Hematopoietic multipotent progenitor cell treated with erythropoietin and hydrocortisone succinate and interleukin-3 and kit ligand, for 6 days (in vitro differentiated cells): Measurements from ENCODE around the gene ATP9B.
A peak's percentile ranks its signal among the peaks of the same experiment; 100 is the strongest.

Experiments
- DNase-seq: peaks from one replicate; pipeline ENCODE4 v3.0.0-alpha.2; 2015

The ATP9B gene

GRCh38 chr18:79204889-79205807 lies 136.0 kb downstream of the ATP9B start:
- DNase-seq, result no peak

- DNase-seq, result no peak
Observed at GRCh38 chr18:79206444-79206843, 137.2 kb downstream of the ATP9B start.

- no peak for DNase-seq
Observed at GRCh38 chr18:79208906-79209305, 139.7 kb downstream of the ATP9B start.

- no peak for DNase-seq
Observed at GRCh38 chr18:79210002-79210910, 141.1 kb downstream of the ATP9B start.

DNA sequence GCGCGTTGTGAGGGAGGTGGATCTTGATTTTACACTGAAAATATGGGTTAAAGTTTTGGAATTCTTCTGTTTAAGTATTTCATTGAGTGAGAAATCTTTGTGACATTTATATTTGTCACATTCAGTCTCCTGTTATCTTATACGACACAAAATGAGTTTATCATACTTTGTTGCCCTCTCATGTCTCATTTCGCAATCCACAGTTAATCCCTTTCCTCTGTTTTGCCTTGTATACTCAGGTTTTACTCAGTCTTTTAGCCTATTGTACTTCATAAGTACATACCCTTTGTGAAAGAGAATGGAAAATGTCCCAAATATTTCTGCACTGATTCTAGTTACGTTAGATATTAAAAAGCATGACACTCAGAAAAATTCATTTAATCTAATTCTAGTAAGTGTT lies 142.7 kb downstream of the ATP9B start:
- DNase-seq, result peak; percentile 29

DNA sequence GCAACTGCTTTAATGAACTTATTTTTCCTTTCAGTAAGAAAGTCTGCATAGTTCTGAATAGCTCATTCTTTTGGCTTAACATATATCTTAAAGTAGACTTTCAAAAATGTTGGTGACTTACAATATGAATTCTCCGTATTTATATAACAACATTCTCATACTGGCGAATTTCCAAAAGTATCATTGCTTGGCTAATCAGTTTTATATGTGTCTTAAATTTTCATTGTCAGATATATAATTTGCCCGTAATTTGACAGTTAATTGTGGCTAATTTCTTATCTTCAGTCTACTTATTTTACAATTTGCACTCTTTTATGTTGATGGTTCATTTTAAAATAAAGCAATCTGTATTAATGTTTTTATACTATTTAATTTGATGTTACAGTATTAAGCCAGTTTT lies 144.9 kb downstream of the ATP9B start:
- DNase-seq, result no peak

- no peak for DNase-seq
Observed at GRCh38 chr18:79216176-79216575, 147.0 kb downstream of the ATP9B start.

DNA sequence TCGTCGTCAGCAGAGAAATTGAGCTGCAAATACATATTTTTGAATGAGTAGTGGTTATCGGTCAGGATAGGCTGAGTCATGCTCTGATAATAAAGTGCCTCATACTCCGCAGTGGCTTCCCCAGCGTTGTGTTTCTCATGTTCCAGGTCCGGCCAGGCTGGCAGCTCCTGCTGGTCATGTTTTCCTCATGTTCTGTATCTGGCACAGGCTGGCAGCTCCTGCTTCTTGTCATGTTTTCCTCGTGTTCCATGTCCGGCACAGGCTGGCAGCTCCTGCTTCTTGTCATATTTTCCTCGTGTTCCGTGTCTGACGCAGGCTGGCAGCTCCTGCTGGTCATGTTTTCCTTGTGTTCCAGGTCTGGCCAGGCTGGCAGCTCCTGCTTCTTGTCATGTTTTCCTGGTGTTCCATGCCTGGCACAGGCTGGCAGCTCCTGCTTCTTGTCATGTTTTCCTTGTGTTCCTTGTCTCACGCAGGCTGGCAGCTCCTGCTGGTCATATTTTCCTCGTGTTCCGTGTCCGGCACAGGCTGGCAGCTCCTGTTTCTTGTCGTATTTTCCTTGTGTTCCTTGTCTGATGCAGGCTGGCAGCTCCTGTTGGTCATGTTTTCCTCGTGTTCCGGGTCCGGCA lies 148.9 kb downstream of the ATP9B start:
- no peak for DNase-seq

DNA sequence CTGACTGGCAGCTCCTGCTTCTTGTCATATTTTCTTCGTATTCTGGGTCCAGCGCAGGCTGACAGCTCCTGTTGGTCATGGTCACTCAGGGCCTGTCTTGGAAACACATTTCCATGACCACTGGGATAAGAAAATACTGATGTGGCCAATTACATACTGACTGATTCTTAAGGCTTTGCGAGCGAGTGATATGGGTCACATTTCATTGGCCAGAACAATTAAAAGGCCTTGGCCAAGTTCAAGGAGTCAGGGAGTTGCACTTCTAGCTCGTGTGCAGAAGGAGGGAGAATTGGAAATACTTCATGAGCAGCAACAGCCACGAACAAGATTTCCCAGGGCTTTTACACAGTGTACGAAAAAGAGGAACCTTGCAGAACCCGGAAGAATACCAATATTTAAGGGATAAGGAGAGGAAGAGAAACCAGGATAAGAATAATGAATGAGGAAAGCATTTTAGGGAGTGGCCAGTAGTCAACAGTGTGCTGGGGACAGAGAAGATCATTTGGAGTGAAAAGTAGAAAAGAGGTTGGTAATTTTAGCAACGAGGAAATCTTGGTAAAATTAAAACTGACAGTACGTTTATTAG lies 149.5 kb downstream of the ATP9B start:
- no peak for DNase-seq

DNA sequence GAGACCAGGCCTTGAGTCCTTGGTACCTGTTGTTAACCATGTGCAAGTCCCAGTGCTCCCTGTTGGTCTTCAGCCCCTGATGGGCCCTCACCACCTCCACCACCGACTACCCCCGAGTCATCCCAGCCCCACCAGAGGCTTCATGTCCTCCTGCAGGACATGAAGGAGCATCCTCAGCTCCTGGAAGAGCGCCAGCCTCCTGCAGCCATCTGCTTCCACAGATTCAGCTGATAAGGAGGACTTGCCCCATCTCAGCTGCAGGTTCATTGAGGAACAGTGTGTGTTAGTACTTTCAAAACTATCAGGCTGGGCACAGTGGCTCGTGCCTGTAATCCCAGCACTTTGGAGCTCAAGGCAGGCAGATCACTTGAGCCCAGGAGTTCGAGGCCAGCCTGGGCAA lies 151.9 kb downstream of the ATP9B start:
- DNase-seq, result no peak

GRCh38 chr18:79222790-79223189 lies 153.6 kb downstream of the ATP9B start:
- no peak for DNase-seq

DNA sequence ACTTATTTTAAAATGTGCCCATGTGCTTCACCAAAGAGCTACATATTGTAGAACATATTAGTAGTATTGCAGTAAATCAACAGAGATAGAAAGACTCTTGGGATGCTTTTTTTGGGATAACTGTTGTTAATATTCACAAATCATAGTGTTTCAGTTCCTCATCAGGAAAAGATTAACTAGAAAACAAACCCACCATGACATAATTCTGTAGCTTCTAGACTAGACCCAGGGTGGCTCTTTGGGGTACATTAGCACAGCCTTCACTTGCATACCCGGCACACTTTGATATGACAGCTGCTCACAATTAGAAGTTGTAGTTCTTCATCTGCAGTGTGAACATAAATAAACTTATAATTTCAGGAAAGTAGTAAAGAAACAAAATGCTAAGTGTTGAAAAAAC lies 154.2 kb downstream of the ATP9B start:
- DNase-seq, result no peak

GRCh38 chr18:79224381-79224780 lies 155.2 kb downstream of the ATP9B start:
- no peak for DNase-seq

- peak; percentile 61 for DNase-seq
Observed at GRCh38 chr18:79227621-79228020, 158.4 kb downstream of the ATP9B start.

GRCh38 chr18:79229431-79229830 lies 160.2 kb downstream of the ATP9B start:
- no peak for DNase-seq

DNA sequence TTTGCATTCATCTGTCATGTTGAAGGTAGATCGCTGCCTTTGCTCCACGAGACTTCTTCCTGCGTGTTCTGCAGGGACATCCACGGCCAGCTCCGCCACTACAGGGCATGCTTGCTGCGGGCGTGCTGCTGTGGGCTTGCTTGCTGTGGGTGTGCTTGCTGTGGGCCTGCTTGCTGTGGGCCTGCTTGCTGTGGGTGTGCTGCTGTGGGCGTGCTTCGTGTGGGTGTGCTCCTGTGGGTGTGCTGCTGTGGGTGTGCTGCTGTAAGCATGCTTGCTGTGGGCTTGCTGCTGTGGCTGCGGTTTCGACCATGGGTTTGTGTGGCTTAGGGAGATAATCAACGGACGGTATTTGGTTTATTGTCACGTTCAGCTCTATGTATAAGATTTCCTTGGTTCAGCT lies 165.2 kb downstream of the ATP9B start:
- no peak for DNase-seq

DNA sequence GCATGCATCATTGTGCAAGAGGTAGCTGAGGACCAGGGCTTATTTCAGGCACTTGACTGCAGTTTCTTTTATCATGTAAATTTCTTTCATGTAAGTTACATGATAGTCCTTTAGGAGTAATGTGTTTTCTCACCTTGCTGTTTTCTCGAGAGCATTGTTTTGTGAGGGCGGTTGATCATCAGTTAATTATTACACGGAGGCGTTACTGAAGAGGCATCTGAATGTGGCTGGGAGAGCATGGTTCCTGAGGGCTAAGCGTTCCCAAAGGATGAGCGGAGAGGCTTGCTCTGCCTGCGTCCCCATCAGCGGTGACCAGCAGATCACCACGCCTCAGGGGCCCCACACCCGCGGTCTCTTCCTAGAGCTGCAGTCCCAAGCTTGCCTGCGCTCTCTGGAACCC lies 170.4 kb downstream of the ATP9B start:
- DNase-seq, result no peak

- no peak for DNase-seq
Observed at GRCh38 chr18:79241755-79242154, 172.6 kb downstream of the ATP9B start.

GRCh38 chr18:79242246-79242645 lies 173.1 kb downstream of the ATP9B start:
- DNase-seq, result no peak

DNA sequence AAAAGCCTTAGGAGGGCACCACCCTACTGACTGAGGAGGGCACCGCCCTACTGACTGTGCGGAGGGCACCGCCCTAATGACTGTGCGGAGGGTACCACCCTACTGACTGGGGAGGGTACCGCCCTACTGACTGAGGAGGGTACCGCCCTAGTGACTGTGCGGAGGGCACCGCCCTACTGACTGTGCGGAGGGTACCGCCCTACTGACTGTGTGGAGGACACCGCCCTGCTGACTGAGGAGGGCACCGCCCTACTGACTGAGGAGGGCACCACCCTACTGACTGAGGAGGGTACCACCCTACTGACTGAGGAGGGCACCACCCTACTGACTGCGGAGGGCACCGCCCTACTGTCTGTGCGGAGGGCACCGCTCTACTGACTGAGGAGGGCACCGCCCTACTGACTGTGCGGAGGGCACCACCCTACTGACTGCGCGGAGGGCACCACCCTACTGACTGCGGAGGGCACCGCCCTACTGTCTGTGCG lies 176.4 kb downstream of the ATP9B start:
- peak; percentile 74 for DNase-seq

- DNase-seq, result peak; percentile 64
Observed at GRCh38 chr18:79246309-79247108, 177.3 kb downstream of the ATP9B start.

- peak; percentile 22 for DNase-seq
Observed at GRCh38 chr18:79248495-79249060, 179.4 kb downstream of the ATP9B start.
